ENCODE results near the gene ST8SIA5. TPM values are rescaled to one million over a fixed set of nuclear protein-coding genes. Genes with fewer than 3 reads are reported as not detected.

ST8SIA5 gene
- total RNA-seq, 1 donor from 2014 or later = 0.32 TPM

- intact Hi-C loops (cut with micrococcal nuclease) = no loop called here
These were observed 127.5 kb downstream of the ST8SIA5 start for GRCh38 chr18:46629361-46629760.

GRCh38 chr18:46628206-46628605 lies 128.6 kb downstream of the ST8SIA5 start:
- intact Hi-C loops (cut with micrococcal nuclease) = no loop called here

- intact Hi-C loops (cut with micrococcal nuclease) = no loop called here
These were observed 129.7 kb downstream of the ST8SIA5 start for GRCh38 chr18:46627136-46627535.

- intact Hi-C loops (cut with micrococcal nuclease) = no loop called here
These were observed 131.8 kb downstream of the ST8SIA5 start for GRCh38 chr18:46625069-46625468.

GRCh38 chr18:46624127-46624526 lies 132.7 kb downstream of the ST8SIA5 start:
- intact Hi-C loops (cut with micrococcal nuclease) = no loop called here

- intact Hi-C loops (cut with micrococcal nuclease) = loop anchor here (1.0 kb wide), 1 partner anchor 342 kb away; no protein-coding TSS in a partner anchor
These were observed 133.3 kb downstream of the ST8SIA5 start for GRCh38 chr18:46623541-46623940.

GRCh38 chr18:46622999-46623398 lies 133.9 kb downstream of the ST8SIA5 start:
- intact Hi-C loops (cut with micrococcal nuclease) = loop anchor here (1.0 kb wide), 1 partner anchor 342 kb away; no protein-coding TSS in a partner anchor

GRCh38 chr18:46622451-46622850 lies 134.4 kb downstream of the ST8SIA5 start:
- intact Hi-C loops (cut with micrococcal nuclease) = no loop called here

GRCh38 chr18:46621871-46622270 lies 135.0 kb downstream of the ST8SIA5 start:
- intact Hi-C loops (cut with micrococcal nuclease) = no loop called here

GRCh38 chr18:46621111-46621766 lies 135.6 kb downstream of the ST8SIA5 start:
- intact Hi-C loops (cut with micrococcal nuclease) = no loop called here

- intact Hi-C loops (cut with micrococcal nuclease) = no loop called here
These were observed 137.3 kb downstream of the ST8SIA5 start for GRCh38 chr18:46619559-46619958.

Other genes with a start within 250 kb of the ST8SIA5 start
- 0.05 TPM in 1 of 2 replicates, not detected in the other for gene LOXHD1, start 99.8 kb downstream of the ST8SIA5 start, total RNA-seq
- gene PIAS2, start 160.5 kb upstream of the ST8SIA5 start, total RNA-seq = 26.5 and 29.6 TPM in 2 replicates
- 0.47 TPM in 1 of 2 replicates, not detected in the other for gene KATNAL2, start 160.5 kb upstream of the ST8SIA5 start, total RNA-seq